Fibroblast of lung (primary cell): ENCODE measurements around the gene CSK. TPM values are rescaled to one million over a fixed set of nuclear protein-coding genes. Genes with fewer than 3 reads are reported as not detected.

Experiments used
- DNase-seq, 2 donors: peaks; one replicate each; pipeline versions ENCODE4 v3.0.0 to v3.0.0-alpha.2; 2010; ENCODE audit warnings: low read depth in 2 of 2
- H2AFZ ChIP-seq: 2 replicates; pipeline ENCODE4 v1.5.1; 2012; ENCODE audit warnings: low read length, control low read depth, inconsistent platforms
- H3K27ac ChIP-seq: 2 replicates; pipeline ENCODE4 v1.5.1; 2011; ENCODE audit warnings: low read length, control low read depth; ENCODE audit not compliant: insufficient read depth
- H3K27me3 ChIP-seq: 2 replicates; pipeline ENCODE4 v1.5.1; 2011; ENCODE audit warnings: mild to moderate bottlenecking, low read length; ENCODE audit not compliant: control insufficient read depth, insufficient read depth
- H3K36me3 ChIP-seq: 2 replicates; pipeline ENCODE4 v1.5.1; 2011; ENCODE audit warnings: low read length; ENCODE audit not compliant: control insufficient read depth, insufficient read depth
- H3K4me1 ChIP-seq: 2 replicates; pipeline ENCODE4 v1.5.1; 2011; ENCODE audit warnings: low read length; ENCODE audit not compliant: control insufficient read depth, insufficient read depth; ENCODE audit errors: extremely low read depth
- H3K4me2 ChIP-seq: 2 replicates; pipeline ENCODE4 v1.5.1; 2011; ENCODE audit warnings: low read length, control low read depth; ENCODE audit not compliant: insufficient read depth; ENCODE audit errors: extremely low read depth
- H3K4me3 ChIP-seq, 4 experiments: fragments of 200-600 bp in 1 of 4; sonication (generic) in 1 of 4; replicated peaks in 1 of 4; 2 replicates each; pipeline ENCODE4 v1.5.1; 2011 to 2016; ENCODE audit warnings: low read length in 4 of 4, low read depth in 3 of 4, mild to moderate bottlenecking in 3 of 4, control low read depth in 2 of 4, inconsistent platforms in 1 of 4, mixed read lengths in 1 of 4; ENCODE audit not compliant: insufficient read depth in 1 of 4; ENCODE audit errors: control extremely low read depth in 1 of 4
- H3K79me2 ChIP-seq: 2 replicates; pipeline ENCODE4 v1.5.1; 2012; ENCODE audit warnings: mild to moderate bottlenecking, low read length, inconsistent platforms; ENCODE audit not compliant: control insufficient read depth, insufficient read depth
- H3K9ac ChIP-seq: 2 replicates; pipeline ENCODE4 v1.5.1; 2011; ENCODE audit warnings: mild to moderate bottlenecking, low read length, control low read depth; ENCODE audit not compliant: insufficient read depth
- H3K9me3 ChIP-seq: 2 replicates; pipeline ENCODE4 v1.5.1; 2012; ENCODE audit warnings: low read depth, low read length; ENCODE audit not compliant: control insufficient read depth, insufficient read depth
- H4K20me1 ChIP-seq: 2 replicates; pipeline ENCODE4 v1.5.1; 2011; ENCODE audit warnings: low read length; ENCODE audit not compliant: control insufficient read depth, insufficient read depth; ENCODE audit errors: extremely low read depth
- EZH2 ChIP-seq: IDR thresholded peaks from 2 replicates; pipeline ENCODE4 v1.5.1; 2012; ENCODE audit warnings: low read length, control low read depth, mild to moderate bottlenecking; ENCODE audit errors: missing control alignments
- polyA plus RNA-seq, 2 donors: library from polyadenylated mRNA; depleted of rRNA in 1 of 2; stranded (reverse) in 1 of 2; unstranded in 1 of 2; fragments of >200 nt; gene quantifications; 2 replicates each; pipeline ENCODE4 v1.2.1, GENCODE V29; 2011 to 2012; ENCODE audit warnings: missing spikeins in 1 of 2
- total RNA-seq: library from RNA; depleted of rRNA; stranded (reverse); fragments of >200 nt; gene quantifications from 2 replicates; pipeline ENCODE4 v1.2.1, GENCODE V29; 2014
- TF ChIP-seq, protein P1 (sequence below), 2 donors: IDR thresholded peaks in 1 of 2; conservative IDR thresholded peaks in 1 of 2; 1 replicate in 1 of 2; 2 replicates in 1 of 2; pipeline ENCODE4 v1.5.1; 2011 to 2012; ENCODE audit warnings: low read length in 2 of 2, control low read depth in 1 of 2, inconsistent platforms in 1 of 2, low read depth in 1 of 2, mild to moderate bottlenecking in 1 of 2

CSK gene
- total and polyA plus RNA-seq, 2 donors (not counting 1 experiment from before 2014, with no cell fraction given): 21.5 to 22.0 TPM

DNA sequence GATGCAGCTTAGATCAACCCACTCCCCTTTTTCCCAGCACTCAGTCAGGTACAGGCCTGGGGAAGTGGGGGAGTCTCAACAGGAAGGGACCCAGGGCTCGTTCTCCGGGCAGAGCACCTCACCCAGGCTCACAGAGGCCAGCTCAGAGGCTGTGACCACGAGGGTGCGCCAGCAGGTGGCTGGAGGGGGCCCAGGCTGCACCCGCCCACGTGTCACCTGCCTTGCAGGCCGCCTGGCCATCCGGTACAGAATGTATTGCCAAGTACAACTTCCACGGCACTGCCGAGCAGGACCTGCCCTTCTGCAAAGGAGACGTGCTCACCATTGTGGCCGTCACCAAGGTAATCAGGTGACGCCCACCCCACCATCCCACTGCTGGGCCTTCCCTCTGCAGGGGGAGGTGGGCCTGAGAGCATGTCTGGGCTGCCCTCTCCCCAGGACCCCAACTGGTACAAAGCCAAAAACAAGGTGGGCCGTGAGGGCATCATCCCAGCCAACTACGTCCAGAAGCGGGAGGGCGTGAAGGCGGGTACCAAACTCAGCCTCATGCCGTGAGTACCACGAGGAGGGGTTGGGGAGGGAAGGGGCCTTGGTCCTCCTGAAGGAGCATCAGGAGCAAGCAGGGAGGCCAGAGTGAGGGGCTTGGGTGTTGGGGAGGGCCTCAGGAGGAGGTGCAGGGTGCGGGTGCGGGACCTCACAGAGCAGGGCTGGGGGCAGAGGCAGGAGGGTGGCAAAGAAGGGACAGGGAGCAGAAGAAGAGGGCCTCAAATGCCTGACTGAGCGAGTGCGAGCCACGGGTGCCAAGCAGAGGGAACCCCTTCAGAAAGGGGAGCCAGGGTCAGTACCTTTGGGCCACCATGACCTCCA, 16.7 kb downstream of the CSK start:
- Histone ChIP-seq H3K36me3 (peaks cover 24% of the 10 kb centered on the region), H3K4me3 (no peak overlapping the region), H3K79me2 (peaks cover 22% of the 10 kb centered on the region), H4K20me1 (no peaks in the 10 kb centered on the region), H3K9me3 (no peaks in the 10 kb centered on the region), H3K27ac (no peak overlapping the region), H3K4me2 (no peak overlapping the region), H3K27me3 (no peaks in the 10 kb centered on the region), H3K9ac (no peak overlapping the region), H2AFZ (no peak overlapping the region), H3K4me1 (peaks cover 3% of the 10 kb centered on the region)
- TF ChIP-seq, protein P1, sequence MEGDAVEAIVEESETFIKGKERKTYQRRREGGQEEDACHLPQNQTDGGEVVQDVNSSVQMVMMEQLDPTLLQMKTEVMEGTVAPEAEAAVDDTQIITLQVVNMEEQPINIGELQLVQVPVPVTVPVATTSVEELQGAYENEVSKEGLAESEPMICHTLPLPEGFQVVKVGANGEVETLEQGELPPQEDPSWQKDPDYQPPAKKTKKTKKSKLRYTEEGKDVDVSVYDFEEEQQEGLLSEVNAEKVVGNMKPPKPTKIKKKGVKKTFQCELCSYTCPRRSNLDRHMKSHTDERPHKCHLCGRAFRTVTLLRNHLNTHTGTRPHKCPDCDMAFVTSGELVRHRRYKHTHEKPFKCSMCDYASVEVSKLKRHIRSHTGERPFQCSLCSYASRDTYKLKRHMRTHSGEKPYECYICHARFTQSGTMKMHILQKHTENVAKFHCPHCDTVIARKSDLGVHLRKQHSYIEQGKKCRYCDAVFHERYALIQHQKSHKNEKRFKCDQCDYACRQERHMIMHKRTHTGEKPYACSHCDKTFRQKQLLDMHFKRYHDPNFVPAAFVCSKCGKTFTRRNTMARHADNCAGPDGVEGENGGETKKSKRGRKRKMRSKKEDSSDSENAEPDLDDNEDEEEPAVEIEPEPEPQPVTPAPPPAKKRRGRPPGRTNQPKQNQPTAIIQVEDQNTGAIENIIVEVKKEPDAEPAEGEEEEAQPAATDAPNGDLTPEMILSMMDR (conservative IDR thresholded peaks at IDR 0.05 in 1 of 2, IDR thresholded peaks at IDR 0.05 in 1 of 2; ENCODE audit: low read depth in 1 of 2, low read length in 2 of 2): no peak
- no peak for TF ChIP-seq EZH2
- DNase-seq: no peak

DNA sequence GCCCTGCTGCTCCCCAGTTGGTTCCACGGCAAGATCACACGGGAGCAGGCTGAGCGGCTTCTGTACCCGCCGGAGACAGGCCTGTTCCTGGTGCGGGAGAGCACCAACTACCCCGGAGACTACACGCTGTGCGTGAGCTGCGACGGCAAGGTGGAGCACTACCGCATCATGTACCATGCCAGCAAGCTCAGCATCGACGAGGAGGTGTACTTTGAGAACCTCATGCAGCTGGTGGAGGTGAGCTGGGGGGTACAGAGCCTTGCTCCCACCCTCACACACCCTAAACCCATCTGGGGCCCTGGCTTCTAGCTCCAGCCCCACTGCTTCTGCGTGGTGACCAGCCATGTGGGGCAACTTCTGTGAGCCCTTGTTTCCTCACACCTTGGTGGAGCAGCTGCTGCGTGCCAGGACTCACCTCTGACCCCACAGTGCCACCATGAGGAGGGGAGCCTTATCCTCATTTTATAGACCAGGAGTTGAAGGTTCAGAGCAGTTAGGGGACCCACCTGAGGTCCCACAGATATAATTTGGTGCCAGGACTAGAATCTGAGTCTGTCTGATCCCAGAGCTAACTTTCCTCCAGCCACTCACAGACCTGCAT, 17.5 kb downstream of the CSK start:
- H4K20me1 ChIP-seq: no peaks in the 10 kb centered on the region
- H3K4me2 ChIP-seq: no peak overlapping the region
- H3K27me3 ChIP-seq: no peaks in the 10 kb centered on the region
- H3K4me3 ChIP-seq: no peak overlapping the region
- no peak overlapping the region for H3K27ac ChIP-seq
- peaks cover 26% of the 10 kb centered on the region for H3K36me3 ChIP-seq
- no peaks in the 10 kb centered on the region for H3K9me3 ChIP-seq
- peaks cover 3% of the 10 kb centered on the region for H3K4me1 ChIP-seq
- H3K79me2 ChIP-seq: peaks cover 18% of the 10 kb centered on the region
- H2AFZ ChIP-seq: no peak overlapping the region
- TF ChIP-seq, protein P1 (conservative IDR thresholded peaks at IDR 0.05 in 1 of 2, IDR thresholded peaks at IDR 0.05 in 1 of 2; ENCODE audit: low read depth in 1 of 2, low read length in 2 of 2): no peak
- no peak for TF ChIP-seq EZH2
- no peak for DNase-seq
- H3K9ac ChIP-seq: no peak overlapping the region

DNA sequence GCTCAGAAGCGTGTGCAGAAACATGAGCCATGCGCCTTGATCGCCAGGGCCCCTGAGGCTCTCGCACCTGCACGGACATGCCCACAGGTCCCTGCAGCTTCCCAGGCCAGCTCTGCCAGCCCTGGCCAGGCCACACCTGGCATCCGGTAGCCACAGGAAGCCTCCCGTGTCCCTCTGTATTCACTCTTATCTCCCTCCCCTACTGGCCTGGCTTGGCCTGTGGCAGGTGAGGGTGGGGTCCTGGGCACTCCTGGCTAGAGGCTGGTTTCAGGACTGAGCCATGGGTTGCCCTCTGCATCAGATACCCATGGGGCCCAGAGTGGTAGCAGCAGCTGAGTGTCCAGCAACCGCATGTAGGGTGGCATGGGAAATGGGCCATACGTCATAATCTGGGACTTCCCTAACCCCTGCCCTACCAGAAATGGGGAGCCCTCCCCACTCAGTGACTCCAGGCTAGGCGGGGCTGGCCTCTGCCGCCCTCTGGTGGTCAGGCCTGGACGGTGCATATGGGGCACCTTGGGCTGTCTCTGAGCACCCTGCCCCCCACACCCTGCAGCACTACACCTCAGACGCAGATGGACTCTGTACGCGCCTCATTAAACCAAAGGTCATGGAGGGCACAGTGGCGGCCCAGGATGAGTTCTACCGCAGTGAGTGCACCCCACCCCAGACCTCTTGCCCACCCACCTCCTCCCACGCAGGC, 18.1 kb downstream of the CSK start:
- Histone ChIP-seq H3K79me2 (peaks cover 12% of the 10 kb centered on the region), H3K27me3 (no peaks in the 10 kb centered on the region), H3K36me3 (peaks cover 26% of the 10 kb centered on the region), H2AFZ (no peak overlapping the region), H3K4me1 (peaks cover 3% of the 10 kb centered on the region), H3K9ac (no peak overlapping the region), H3K4me3 (no peak overlapping the region), H3K27ac (no peak overlapping the region), H3K9me3 (no peaks in the 10 kb centered on the region), H4K20me1 (no peaks in the 10 kb centered on the region), H3K4me2 (no peak overlapping the region)
- TF ChIP-seq EZH2: no peak
- TF ChIP-seq, protein P1 (conservative IDR thresholded peaks at IDR 0.05 in 1 of 2, IDR thresholded peaks at IDR 0.05 in 1 of 2; ENCODE audit: low read depth in 1 of 2, low read length in 2 of 2): peak; percentile 86 to 98
- peak; percentile 25 to 60 for DNase-seq
